ENCODE measurements around the gene PLA2G1B. TPM values are rescaled to one million over a fixed set of nuclear protein-coding genes. Genes with fewer than 3 reads are reported as not detected.

Gene PLA2G1B
- total and polyA plus RNA-seq, 2 of the 13 experiments (the other 11 are each of a cell fraction or from before 2014, with no cell fraction given), result 0.33 to 1.4 TPM

- TF ChIP-seq ZNF180 (CRISPR knock-in tag; IDR thresholded peaks at IDR 0.05; ENCODE audit: borderline replicate concordance, low read depth) (peak; percentile 8; the same call in 1 of the 2 replicates), SNAPC4 (CRISPR knock-in tag; IDR thresholded peaks at IDR 0.05) (peak; percentile 100), ZBTB43 (CRISPR knock-in tag; conservative IDR thresholded peaks at IDR 0.05) (0 out of 2 replicates have a peak, but pooled peaks have one; percentile 58), POLR2G (IDR thresholded peaks at IDR 0.05; ENCODE audit: low read depth, low read length) (peak; percentile 100), MXI1 (IDR thresholded peaks at IDR 0.05; ENCODE audit: borderline replicate concordance, low read depth, low read length) (0 out of 3 replicates have a peak, but pooled peaks have one; percentile 29), TCF7 (IDR thresholded peaks at IDR 0.05; ENCODE audit: low read depth) (no peak), THRA (CRISPR knock-in tag; IDR thresholded peaks at IDR 0.05; ENCODE audit: borderline replicate concordance) (peak; percentile 77; the same call in 1 of the 2 replicates), ZNF20 (CRISPR knock-in tag; IDR thresholded peaks at IDR 0.05) (no peak), UBTF (CRISPR knock-in tag; IDR thresholded peaks at IDR 0.05) (no peak; the same call in 1 of the 2 replicates), SRF (IDR thresholded peaks at IDR 0.05; ENCODE audit: low read depth, low read length) (no peak), NCOR1 (IDR thresholded peaks at IDR 0.05; ENCODE audit: borderline replicate concordance, low read length) (no peak), ZKSCAN5 (CRISPR knock-in tag; IDR thresholded peaks at IDR 0.05) (no peak), DPF2 (CRISPR knock-in tag; IDR thresholded peaks at IDR 0.05; ENCODE audit: borderline replicate concordance, low read depth) (no peak), POGZ (CRISPR knock-in tag; IDR thresholded peaks at IDR 0.05) (peak; percentile 57; the same call in 1 of the 2 replicates), NFE2L1 (CRISPR knock-in tag; IDR thresholded peaks at IDR 0.05; ENCODE audit: borderline replicate concordance) (no peak), ZNF547 (CRISPR knock-in tag; IDR thresholded peaks at IDR 0.05) (no peak), TARDBP (CRISPR knock-in tag; IDR thresholded peaks at IDR 0.05) (peak; percentile 88), KDM5A (IDR thresholded peaks at IDR 0.05; ENCODE audit: borderline replicate concordance, low read length) (no peak; the same call in 1 of the 2 replicates), ZNF720 (CRISPR knock-in tag; IDR thresholded peaks at IDR 0.05) (no peak)
Measured at GRCh38 chr12:120292661-120293531, 34.7 kb downstream of the PLA2G1B start, which contains the start of gene RNU4-1 (continued).
